LNCaP clone FGC (cell line): ENCODE data around the gene DNAH9.

Experiments used
- DNase-seq: peaks from one replicate; pipeline ENCODE4 v3.0.0-alpha.2; 2011; ENCODE audit warnings: low read depth
- H3K4me3 ChIP-seq: 2 replicates; pipeline ENCODE4 v1.5.1; 2011; ENCODE audit warnings: mild to moderate bottlenecking, low read depth, low read length, control low read depth
- CTCF ChIP-seq: IDR thresholded peaks from 2 replicates; pipeline ENCODE4 v1.5.1; 2012; ENCODE audit warnings: mild to moderate bottlenecking; ENCODE audit not compliant: control insufficient read depth, insufficient read depth; ENCODE audit errors: extremely low read depth

Gene DNAH9

GRCh38 chr17:11682646-11683045 lies 84.4 kb downstream of the DNAH9 start:
- no peak for DNase-seq
- no peak for TF ChIP-seq CTCF
- no peak overlapping the region for H3K4me3 ChIP-seq

- no peak for DNase-seq
- no peak for TF ChIP-seq CTCF
- no peak overlapping the region for H3K4me3 ChIP-seq
Measured at GRCh38 chr17:11690681-11691080, 92.4 kb downstream of the DNAH9 start.

- no peak for DNase-seq
- no peak for TF ChIP-seq CTCF
- no peak overlapping the region for H3K4me3 ChIP-seq
Measured at GRCh38 chr17:11692688-11693087, 94.4 kb downstream of the DNAH9 start.

GRCh38 chr17:11693284-11693683 lies 95.0 kb downstream of the DNAH9 start:
- no peak overlapping the region for H3K4me3 ChIP-seq
- DNase-seq, result no peak
- TF ChIP-seq CTCF, result no peak

- no peak overlapping the region for H3K4me3 ChIP-seq
- no peak for TF ChIP-seq CTCF
- DNase-seq, result no peak
Measured at GRCh38 chr17:11700668-11701067, 102.4 kb downstream of the DNAH9 start.

GRCh38 chr17:11701911-11702310 lies 103.6 kb downstream of the DNAH9 start:
- no peak overlapping the region for H3K4me3 ChIP-seq
- no peak for TF ChIP-seq CTCF
- DNase-seq, result no peak

GRCh38 chr17:11704041-11704440 lies 105.8 kb downstream of the DNAH9 start:
- TF ChIP-seq CTCF, result no peak
- no peak for DNase-seq
- no peak overlapping the region for H3K4me3 ChIP-seq
